H9 (cell line): ENCODE measurements around the gene MYH9. TPM values are rescaled to one million over a fixed set of nuclear protein-coding genes. Genes with fewer than 3 reads are reported as not detected.
"Not testable (repeated sequence)": the region's sequence is repeated elsewhere in the genome, so short reads cannot be mapped to it uniquely, and the experiment has no call there.

ENCODE experiments used
- DNase-seq: peaks from one replicate; pipeline ENCODE4 v3.0.0-alpha.2; 2017
- H2AFZ ChIP-seq: one replicate; pipeline ENCODE4 v1.6.1; 2013; ENCODE audit warnings: mild to moderate bottlenecking, low read length, control low read depth, moderate library complexity
- H2AK5ac ChIP-seq: 2 replicates; pipeline ENCODE4 v1.6.1; 2013; ENCODE audit warnings: low read length, control low read depth, mixed read lengths; ENCODE audit not compliant: insufficient read length
- H2BK120ac ChIP-seq: one replicate; pipeline ENCODE4 v1.6.1; 2013; ENCODE audit warnings: low read depth, mild to moderate bottlenecking, low read length, control low read depth, inconsistent platforms; ENCODE audit not compliant: poor library complexity, severe bottlenecking
- H2BK12ac ChIP-seq: 2 replicates; pipeline ENCODE4 v1.6.1; 2013; ENCODE audit warnings: low read length, control low read depth, mixed read lengths, low read depth; ENCODE audit not compliant: insufficient read length
- H2BK15ac ChIP-seq: 2 replicates; pipeline ENCODE4 v1.6.1; 2013; ENCODE audit warnings: low read depth, low read length, control low read depth
- H2BK20ac ChIP-seq: one replicate; pipeline ENCODE4 v1.6.1; 2013; ENCODE audit warnings: low read depth, mild to moderate bottlenecking, low read length, control low read depth, inconsistent platforms; ENCODE audit not compliant: poor library complexity, severe bottlenecking
- H2BK5ac ChIP-seq: 2 replicates; pipeline ENCODE4 v1.6.1; 2013; ENCODE audit warnings: low read length, control low read depth, mixed read lengths; ENCODE audit not compliant: insufficient read length
- H3K14ac ChIP-seq: 2 replicates; pipeline ENCODE4 v1.6.1; 2013; ENCODE audit warnings: low read length, control low read depth; ENCODE audit not compliant: insufficient read depth
- H3K18ac ChIP-seq: 2 replicates; pipeline ENCODE4 v1.6.1; 2013; ENCODE audit warnings: low read depth, mild to moderate bottlenecking, mixed read lengths, low read length, control low read depth; ENCODE audit not compliant: insufficient read length
- H3K23ac ChIP-seq: 2 replicates; pipeline ENCODE4 v1.6.1; 2013; ENCODE audit warnings: low read length, control low read depth, mixed read lengths, low read depth; ENCODE audit not compliant: insufficient read length
- H3K23me2 ChIP-seq: 2 replicates; pipeline ENCODE4 v1.6.1; 2013; ENCODE audit warnings: low read depth, mild to moderate bottlenecking, mixed read lengths, low read length, control low read depth; ENCODE audit not compliant: insufficient read length, poor library complexity, severe bottlenecking
- H3K27ac ChIP-seq: 2 replicates; pipeline ENCODE4 v1.5.1; 2013; ENCODE audit warnings: low read length, control low read depth, mixed read lengths, low read depth; ENCODE audit not compliant: insufficient read length
- H3K27me3 ChIP-seq: 2 replicates; pipeline ENCODE4 v1.6.1; 2013; ENCODE audit warnings: low read length, control low read depth, inconsistent platforms; ENCODE audit not compliant: insufficient read depth
- H3K4ac ChIP-seq: 2 replicates; pipeline ENCODE4 v1.6.1; 2013; ENCODE audit warnings: low read depth, mild to moderate bottlenecking, control low read depth, inconsistent platforms, low read length, moderate library complexity
- H3K4me1 ChIP-seq: 2 replicates; pipeline ENCODE4 v1.6.1; 2013; ENCODE audit warnings: low read length, control low read depth, inconsistent platforms; ENCODE audit not compliant: insufficient read depth
- H3K4me2 ChIP-seq: 2 replicates; pipeline ENCODE4 v1.6.1; 2013; ENCODE audit warnings: low read length, control low read depth, mixed read lengths; ENCODE audit not compliant: insufficient read length, insufficient read depth
- H3K56ac ChIP-seq: 2 replicates; pipeline ENCODE4 v1.6.1; 2013; ENCODE audit warnings: low read depth, mild to moderate bottlenecking, mixed read lengths, low read length, control low read depth; ENCODE audit not compliant: insufficient read length
- H3K79me1 ChIP-seq: 2 replicates; pipeline ENCODE4 v1.6.1; 2013; ENCODE audit warnings: low read depth, mild to moderate bottlenecking, moderate library complexity, low read length, control low read depth, inconsistent platforms; ENCODE audit not compliant: insufficient read depth, poor library complexity, severe bottlenecking
- H3K79me2 ChIP-seq: 2 replicates; pipeline ENCODE4 v1.6.1; 2013; ENCODE audit warnings: low read length, control low read depth, inconsistent platforms; ENCODE audit not compliant: insufficient read depth
- H3K9ac ChIP-seq: 2 replicates; pipeline ENCODE4 v1.6.1; 2013; ENCODE audit warnings: low read length, control low read depth, mixed read lengths; ENCODE audit not compliant: insufficient read length; ENCODE audit errors: extremely low read depth
- H3K9me3 ChIP-seq: one replicate; pipeline ENCODE4 v1.6.1; 2013; ENCODE audit warnings: low read depth, low read length, inconsistent platforms; ENCODE audit not compliant: control insufficient read depth
- H3T11ph ChIP-seq: one replicate; pipeline ENCODE4 v1.6.1; 2013; ENCODE audit warnings: mild to moderate bottlenecking, low read length, control low read depth, inconsistent platforms
- H4K20me1 ChIP-seq: one replicate; pipeline ENCODE4 v1.6.1; 2013; ENCODE audit not compliant: control insufficient read depth, insufficient read length, insufficient read depth
- H4K5ac ChIP-seq: 2 replicates; pipeline ENCODE4 v1.6.1; 2013; ENCODE audit warnings: low read depth, mild to moderate bottlenecking, mixed read lengths, low read length, control low read depth; ENCODE audit not compliant: insufficient read length
- H4K8ac ChIP-seq: replicated peaks from 2 replicates; pipeline ENCODE4 v1.6.1; 2013; ENCODE audit warnings: low read length, control low read depth, mixed read lengths, low read depth; ENCODE audit not compliant: insufficient read length
- H4K91ac ChIP-seq: 2 replicates; pipeline ENCODE4 v1.6.1; 2013; ENCODE audit warnings: low read depth, mild to moderate bottlenecking, moderate library complexity, mixed read lengths, low read length, control low read depth; ENCODE audit not compliant: insufficient read length
- H3K27ac Mint-ChIP-seq, 3 experiments: 2 replicates in 2 of 3; 3 replicates in 1 of 3; pipeline ENCODE4 v1.8.0; 2020 to 2021; ENCODE audit warnings: mixed read lengths in 3 of 3, mild to moderate bottlenecking in 1 of 3, moderate library complexity in 1 of 3
- H3K27me3 Mint-ChIP-seq: 2 replicates; pipeline ENCODE4 v1.8.0; 2021; ENCODE audit warnings: low read depth, mild to moderate bottlenecking, moderate library complexity, mixed read lengths
- H3K36me3 Mint-ChIP-seq, 3 experiments: 2 replicates in 2 of 3; 3 replicates in 1 of 3; pipeline ENCODE4 v1.8.0; 2020 to 2021; ENCODE audit warnings: low read depth in 3 of 3, mixed read lengths in 3 of 3; ENCODE audit not compliant: insufficient read depth in 1 of 3
- H3K4me1 Mint-ChIP-seq, 2 experiments: 2 replicates each; pipeline ENCODE4 v1.8.0; 2020; ENCODE audit warnings: mixed read lengths in 2 of 2
- H3K4me3 Mint-ChIP-seq, 2 experiments: 2 replicates in 1 of 2; 3 replicates in 1 of 2; pipeline ENCODE4 v1.8.0; 2020 to 2021; ENCODE audit warnings: mild to moderate bottlenecking in 2 of 2, mixed read lengths in 2 of 2, moderate library complexity in 1 of 2
- H3K9me3 Mint-ChIP-seq, 2 experiments: 2 replicates in 1 of 2; 3 replicates in 1 of 2; pipeline ENCODE4 v1.8.0; 2020; ENCODE audit warnings: mild to moderate bottlenecking in 2 of 2, mixed read lengths in 2 of 2, moderate library complexity in 1 of 2
- CTCF ChIP-seq: fragments of 200-600 bp; sonication (generic); conservative IDR thresholded peaks from 3 replicates; pipeline ENCODE4 v1.8.0; 2021; ENCODE audit warnings: antibody characterized with exemption, mild to moderate bottlenecking
- WGBS: extraction: QIAGEN DNeasy Blood & Tissue Kit; methylation state at CpG from one replicate; pipeline ENCODE4 v1.1.7; 2013; ENCODE audit warnings: missing lambda C conversion rate, low lambda C conversion rate, mixed read lengths; ENCODE audit not compliant: insufficient read length; ENCODE audit errors: extremely low coverage; 5-methylcytosine and 5-hydroxymethylcytosine counted together
- total RNA-seq: library from RNA; stranded (reverse); gene quantifications from 2 replicates; pipeline ENCODE4 v1.2.1, GENCODE V29; 2021

Gene MYH9
- total RNA-seq, 1 experiment from 2014 or later = 266 TPM

- WGBS = no CpG with 5 or more reads among the region's 9 CpGs
These were observed 43.1 kb upstream of the MYH9 start for GRCh38 chr22:36430863-36431262.

GRCh38 chr22:36427952-36428351 is 40.2 kb upstream of the MYH9 start:
- DNase-seq, H3K27ac ChIP-seq, H3K79me2 ChIP-seq, H2BK20ac ChIP-seq, H3K9me3 Mint-ChIP-seq, H4K5ac ChIP-seq, H2AFZ ChIP-seq, H3K79me1 ChIP-seq, H3K9ac ChIP-seq, H3K4me1 ChIP-seq, H2BK15ac ChIP-seq, H3K23ac ChIP-seq, H2BK5ac ChIP-seq, H2AK5ac ChIP-seq, H3T11ph ChIP-seq, H2BK12ac ChIP-seq, H4K20me1 ChIP-seq, H3K23me2 ChIP-seq, H3K36me3 Mint-ChIP-seq, H3K4me3 Mint-ChIP-seq, H4K91ac ChIP-seq, H3K56ac ChIP-seq, H2BK120ac ChIP-seq, H3K4me2 ChIP-seq, H3K27me3 ChIP-seq, H3K18ac ChIP-seq, H3K9me3 ChIP-seq, H3K27me3 Mint-ChIP-seq, H4K8ac ChIP-seq, H3K14ac ChIP-seq, H3K4ac ChIP-seq: not testable (repeated sequence)
- no CpG with 5 or more reads among the region's 11 CpGs for WGBS
- Mint-ChIP-seq H3K27ac (peak overlapping the region in 2 of 3 experiments; percentile 40 to 53; a peak in 1 of 7 replicates), H3K4me1 (peaks cover 21 to 30% of the 10 kb centered on the region in 2 experiments)

More at GRCh38 chr22:36430863-36431262, 43.1 kb upstream of the MYH9 start:
- Histone ChIP-seq H3K9ac (no peak overlapping the region), H3K27me3 (no peaks in the 10 kb centered on the region), H3K56ac (no peak overlapping the region), H3K9me3 (no peaks in the 10 kb centered on the region), H3K79me1 (no peaks in the 10 kb centered on the region), H2AFZ (no peak overlapping the region), H4K8ac (no peak overlapping the region), H3K23ac (no peak overlapping the region), H3K4me1 (no peaks in the 10 kb centered on the region), H2BK5ac (no peak overlapping the region), H4K20me1 (no peaks in the 10 kb centered on the region), H2BK20ac (no peak overlapping the region), H3K18ac (no peak overlapping the region), H4K91ac (no peak overlapping the region), H3K79me2 (no peaks in the 10 kb centered on the region), H3K4me2 (no peak overlapping the region), H3K14ac (no peak overlapping the region), H2AK5ac (no peak overlapping the region), H2BK15ac (no peak overlapping the region), H3K4ac (no peak overlapping the region), H2BK12ac (no peak overlapping the region), H3K27ac (no peak overlapping the region), H3K23me2 (no peaks in the 10 kb centered on the region), H4K5ac (no peak overlapping the region), H2BK120ac (no peak overlapping the region), H3T11ph (no peak overlapping the region)
- no peak for TF ChIP-seq CTCF
- peak overlapping the region in 1 of 3 experiments; percentile 28; a peak in 1 of 7 replicates for H3K27ac Mint-ChIP-seq
- no peaks in the 10 kb centered on the region for H3K9me3 Mint-ChIP-seq
- H3K4me3 Mint-ChIP-seq = no peak overlapping the region
- no peaks in the 10 kb centered on the region for H3K36me3 Mint-ChIP-seq
- DNase-seq = no peak
- H3K27me3 Mint-ChIP-seq = no peaks in the 10 kb centered on the region; the same call in 1 of the 2 replicates
- H3K4me1 Mint-ChIP-seq = peaks cover 41 to 49% of the 10 kb centered on the region in 2 experiments
